Stimulated activated CD4-positive, alpha-beta T cell treated with anti-CD3 and anti-CD28 coated beads, TNF-alpha, amount 100 ng/mL, for 48 hours (primary cell): ENCODE measurements around the gene DDX10.
"Not testable (repeated sequence)": the region's sequence is repeated elsewhere in the genome, so short reads cannot be mapped to it uniquely, and the experiment has no call there.

Experiments used
- DNase-seq, 3 donors: peaks; one replicate each; pipeline ENCODE4 v3.0.0-alpha.2; 2020; ENCODE audit warnings: low read depth in 3 of 3

The DDX10 gene

DNA sequence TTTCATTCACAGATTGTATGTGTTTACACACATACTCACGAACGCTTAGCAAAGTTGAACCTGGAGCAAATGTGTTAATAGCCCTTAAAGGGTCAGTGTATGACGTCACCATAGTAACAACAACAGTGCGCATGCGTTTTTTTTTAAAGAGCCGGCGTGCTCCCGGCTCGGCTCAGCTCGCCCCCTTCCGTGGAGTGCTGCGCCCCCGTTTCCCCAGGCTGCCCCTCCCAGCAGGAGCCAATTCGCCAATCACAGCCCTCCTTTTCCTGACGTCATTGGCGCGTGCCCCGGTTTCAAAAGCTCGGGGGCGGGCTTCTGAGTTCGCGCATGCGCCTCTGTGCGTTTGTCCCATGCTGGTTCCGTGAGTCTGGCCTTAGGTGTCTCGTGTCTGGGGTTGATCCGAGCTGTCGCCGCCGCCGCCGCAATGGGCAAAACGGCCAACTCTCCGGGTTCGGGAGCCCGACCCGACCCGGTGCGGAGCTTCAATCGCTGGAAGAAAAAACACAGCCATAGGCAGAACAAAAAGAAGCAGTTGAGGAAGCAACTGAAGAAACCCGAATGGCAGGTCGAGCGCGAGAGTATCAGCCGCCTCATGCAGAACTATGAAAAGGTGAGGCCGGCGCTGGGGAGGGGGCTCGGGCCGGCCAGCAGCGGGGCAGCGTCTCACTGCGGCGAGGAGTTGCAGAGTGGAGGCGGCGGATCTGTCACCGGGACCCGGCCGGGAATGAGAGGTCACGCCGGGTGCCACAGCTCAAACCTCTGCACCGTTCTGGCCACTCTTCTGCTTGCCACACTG lies at the start of gene DDX10:
Gene DDX10, plus strand, starts transcription at position 340 of the 796 bp plus-strand sequence. Its CDS starts 85 bp downstream, at position 425.
- peak; percentile 93 to 96 (median 96) for DNase-seq

DNA sequence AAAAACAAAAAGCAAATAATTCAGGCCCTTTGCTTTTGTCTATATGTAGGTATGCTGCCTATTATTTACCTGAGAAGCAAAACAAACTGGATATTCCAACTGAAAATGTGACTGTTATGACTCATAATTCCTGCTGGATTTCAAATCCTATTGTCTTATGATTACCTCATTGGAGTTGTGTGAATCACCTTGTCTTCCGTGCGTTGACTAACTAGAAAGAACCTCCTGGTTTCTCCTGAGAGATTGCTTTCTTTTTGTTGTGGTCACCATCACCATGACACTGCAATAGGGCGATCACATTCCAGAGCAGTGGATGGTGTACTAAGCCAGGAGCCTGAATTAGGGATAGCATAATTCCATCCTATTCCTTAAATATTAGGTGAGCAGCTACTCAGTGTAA lies 48.3 kb upstream of the DDX10 start:
- no peak for DNase-seq

DNA sequence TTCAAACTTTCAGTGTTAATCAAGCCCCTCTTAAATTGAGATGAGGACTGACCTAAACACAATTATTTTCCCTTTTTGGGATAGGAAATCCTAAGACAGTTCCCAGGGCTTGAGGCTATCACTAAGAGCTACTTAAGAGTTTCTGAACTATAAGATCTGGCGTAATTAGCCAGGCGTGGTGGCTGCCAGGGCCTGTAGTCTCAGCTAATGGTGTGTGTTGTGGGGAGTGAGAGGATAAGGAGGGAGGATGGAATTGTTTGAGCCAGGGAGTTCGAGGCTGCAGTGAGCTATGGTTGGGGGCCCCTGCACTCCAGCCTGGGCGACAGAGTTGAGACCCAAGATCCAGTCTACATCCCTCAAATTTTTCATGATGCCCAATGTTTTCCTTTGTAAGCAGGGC lies 47.8 kb upstream of the DDX10 start:
- no peak for DNase-seq

DNA sequence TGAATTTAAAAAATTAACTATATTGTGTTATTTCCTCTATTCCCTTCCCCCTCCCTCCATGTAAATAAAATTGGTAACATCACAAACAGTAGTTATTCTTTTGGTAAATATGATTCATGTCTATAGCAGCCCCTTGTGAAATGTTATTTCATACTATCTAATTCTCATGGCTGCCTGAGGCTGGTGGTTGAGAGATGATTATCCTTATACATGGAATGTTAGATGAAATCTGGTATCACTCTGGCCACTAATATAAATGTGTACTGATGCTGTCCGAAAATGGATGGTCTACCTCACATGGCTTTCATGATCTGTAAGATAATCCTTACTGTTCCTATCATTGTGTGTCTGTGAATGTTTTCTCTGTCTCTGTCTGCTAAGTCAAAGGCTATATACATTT lies 46.3 kb upstream of the DDX10 start:
- no peak for DNase-seq

DNA sequence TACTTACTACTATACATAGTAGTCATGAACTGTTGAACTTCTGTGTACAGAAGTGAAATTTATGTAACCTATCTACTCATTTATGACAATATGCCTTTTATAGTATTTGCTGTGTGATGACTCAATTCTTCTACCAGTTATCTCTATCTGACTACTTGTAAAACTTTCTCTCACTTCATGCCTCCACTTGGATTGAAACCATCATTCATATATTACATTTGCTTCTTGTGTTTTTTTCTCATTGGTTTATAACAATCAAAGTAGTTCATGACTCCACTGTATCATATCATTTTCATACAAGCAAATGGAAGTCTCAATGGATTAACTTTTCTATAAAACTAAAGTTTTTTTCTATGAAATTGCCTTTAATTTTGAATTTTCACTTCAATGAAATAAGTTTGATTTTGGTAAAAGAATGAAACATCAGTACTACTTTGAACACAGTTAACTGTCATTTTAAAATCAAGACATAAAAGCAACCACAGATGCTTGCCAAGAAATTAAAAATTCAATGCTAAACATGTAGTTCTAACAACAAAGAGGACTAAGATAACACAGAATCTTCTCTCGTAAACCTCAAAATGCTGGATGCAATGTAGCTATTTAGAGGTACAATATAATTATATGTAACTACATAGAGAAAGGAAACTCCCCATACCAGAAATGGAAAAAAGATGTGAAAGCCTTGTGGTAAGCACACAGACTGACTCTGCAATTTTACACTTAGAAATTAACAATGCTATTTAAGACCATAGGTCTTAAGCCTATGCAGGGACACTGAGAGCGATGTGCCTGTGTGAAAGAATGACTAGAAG lies 43.7 kb upstream of the DDX10 start:
- no peak for DNase-seq

DNA sequence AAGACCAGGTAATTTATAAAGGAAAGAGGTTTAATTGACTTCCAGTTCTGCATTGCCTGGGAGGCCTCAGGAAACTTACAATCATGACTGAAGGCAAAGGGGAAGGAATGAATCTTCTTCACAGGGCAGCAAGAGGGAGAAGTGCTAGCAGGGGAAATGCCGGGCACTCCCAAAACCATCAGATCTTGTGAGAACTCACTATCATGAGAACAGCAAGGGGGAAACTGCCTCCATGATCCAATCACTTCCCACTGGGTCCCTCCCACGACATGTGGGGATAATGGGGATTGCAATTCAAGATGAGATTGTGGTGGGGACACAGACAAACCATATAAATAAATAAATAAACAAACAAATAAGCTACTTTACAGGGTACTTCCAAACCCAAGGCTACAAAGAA lies 42.5 kb upstream of the DDX10 start:
- DNase-seq: no peak

DNA sequence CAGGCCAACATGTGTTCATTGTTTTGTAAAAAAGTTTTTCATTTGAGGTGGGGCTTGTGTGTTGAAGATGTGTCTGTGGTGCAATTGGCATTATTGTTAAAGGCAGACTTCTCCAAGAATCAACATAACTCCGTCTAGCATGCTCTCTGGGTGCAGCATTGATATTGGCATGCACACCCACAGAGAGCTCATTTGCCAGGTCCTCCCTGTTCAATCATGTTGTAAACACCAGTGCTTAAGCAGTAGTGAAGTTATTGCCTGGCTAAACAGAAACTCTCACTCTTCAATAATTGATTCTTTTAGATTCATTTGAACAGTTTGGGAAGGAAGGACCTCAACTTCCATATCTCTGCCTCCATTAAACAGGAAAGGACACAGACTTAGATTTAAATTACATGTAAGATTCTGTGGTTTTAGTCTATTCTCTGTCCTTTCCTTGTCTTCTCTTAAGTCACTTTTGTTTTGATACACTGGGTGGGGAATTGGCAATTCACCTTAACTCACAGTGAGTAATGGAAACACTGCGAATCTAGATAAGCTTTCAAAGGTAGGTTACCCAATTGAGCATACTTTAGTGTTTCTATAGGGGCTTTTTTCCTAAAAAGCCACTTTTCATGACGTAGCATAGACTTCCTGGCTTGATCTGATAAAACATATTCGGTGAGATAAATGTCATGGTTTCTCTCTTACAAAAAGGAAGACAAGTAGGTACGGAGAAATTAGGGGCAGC lies 40.5 kb upstream of the DDX10 start:
- no peak for DNase-seq

DNA sequence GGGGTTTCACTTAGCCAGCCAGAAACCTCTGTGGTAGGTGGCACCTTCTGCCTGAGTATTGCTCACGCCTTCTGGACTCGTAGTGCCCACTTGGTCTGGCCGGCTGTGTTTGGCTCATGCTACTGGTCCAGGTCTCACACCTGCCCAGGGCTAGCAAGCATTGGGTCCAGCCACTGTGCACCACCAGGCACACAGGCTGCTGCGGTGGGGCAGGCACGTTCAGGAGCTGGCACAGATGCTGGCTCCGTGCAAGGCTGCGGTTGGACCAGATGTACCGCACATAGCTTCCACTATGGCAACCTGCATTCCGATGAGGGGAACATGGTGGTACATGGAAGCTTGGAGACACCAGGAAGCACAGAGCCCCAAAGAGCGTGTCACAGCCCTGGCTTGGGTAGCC lies 36.5 kb upstream of the DDX10 start:
- no peak for DNase-seq

DNA sequence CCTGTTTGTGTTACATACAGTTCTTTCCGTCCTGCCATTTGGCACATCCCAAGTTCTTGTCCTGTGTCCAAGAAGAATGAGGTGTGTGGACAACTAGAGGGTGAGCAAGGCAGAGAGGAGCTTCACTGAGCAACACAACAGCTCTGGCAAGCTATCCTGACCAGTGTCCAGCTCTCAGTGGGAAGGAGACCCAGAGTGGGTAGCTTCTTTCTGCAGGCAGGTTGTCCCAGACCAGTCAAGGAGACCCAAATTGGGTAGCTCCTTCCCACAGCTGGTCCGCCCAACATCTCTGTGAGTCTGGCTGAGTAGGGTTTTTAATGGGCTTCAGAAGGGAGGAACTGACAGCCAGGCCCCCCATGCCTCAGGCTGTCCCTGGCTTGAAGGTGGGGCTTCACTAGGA lies 36.1 kb upstream of the DDX10 start:
- DNase-seq: no peak

DNA sequence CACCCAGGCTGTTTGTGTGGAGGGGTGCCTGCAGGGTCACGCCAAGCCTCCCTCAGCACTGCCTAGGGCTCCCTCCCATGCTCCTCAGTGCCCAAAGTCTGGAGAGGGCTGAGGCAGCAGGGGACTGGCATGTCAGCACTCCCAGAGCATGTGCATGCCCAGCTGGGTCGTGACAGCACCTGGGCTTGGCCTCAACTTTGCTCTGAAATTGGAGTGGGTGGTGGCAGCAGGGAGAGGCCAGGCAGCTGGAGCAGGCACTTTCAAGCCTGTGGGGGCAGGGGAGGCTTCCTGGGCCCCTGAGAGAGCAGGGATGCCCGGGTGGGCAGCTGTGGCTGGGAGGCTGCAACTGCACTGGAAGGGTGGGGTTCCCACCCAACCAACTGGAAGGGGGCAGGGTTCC lies 35.6 kb upstream of the DDX10 start:
- DNase-seq: no peak

DNA sequence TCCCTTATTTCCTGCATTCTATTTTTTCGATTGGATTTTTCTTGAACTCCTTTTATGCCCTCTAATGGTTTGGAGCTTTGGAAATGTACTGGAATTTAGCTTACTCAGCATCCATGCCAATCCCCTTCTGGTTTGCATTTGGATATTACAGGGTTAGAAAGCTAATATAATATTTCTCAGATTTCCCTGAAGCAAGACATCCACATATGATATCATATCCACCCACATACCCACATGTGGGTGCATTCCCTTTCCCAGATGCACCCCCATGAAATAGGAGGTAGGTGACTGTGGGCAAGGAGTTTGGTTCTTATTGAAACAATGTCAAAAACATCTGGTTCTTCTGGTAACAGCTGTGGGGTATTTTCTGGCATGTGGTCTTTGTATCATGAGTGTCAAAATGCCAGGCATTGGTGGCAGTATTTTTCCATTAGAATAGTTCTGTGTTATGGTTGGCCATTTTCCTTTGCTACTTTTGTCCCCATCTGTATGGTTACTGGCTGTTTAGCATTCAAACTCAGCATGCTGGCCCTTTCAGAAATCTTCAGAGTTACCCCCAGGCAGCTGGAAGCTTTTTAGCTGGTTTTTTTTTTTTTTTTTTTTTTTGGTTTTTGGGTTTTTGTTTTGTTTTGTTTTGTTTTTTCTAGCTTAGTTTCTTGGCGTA lies 32.7 kb upstream of the DDX10 start:
- no peak for DNase-seq

DNA sequence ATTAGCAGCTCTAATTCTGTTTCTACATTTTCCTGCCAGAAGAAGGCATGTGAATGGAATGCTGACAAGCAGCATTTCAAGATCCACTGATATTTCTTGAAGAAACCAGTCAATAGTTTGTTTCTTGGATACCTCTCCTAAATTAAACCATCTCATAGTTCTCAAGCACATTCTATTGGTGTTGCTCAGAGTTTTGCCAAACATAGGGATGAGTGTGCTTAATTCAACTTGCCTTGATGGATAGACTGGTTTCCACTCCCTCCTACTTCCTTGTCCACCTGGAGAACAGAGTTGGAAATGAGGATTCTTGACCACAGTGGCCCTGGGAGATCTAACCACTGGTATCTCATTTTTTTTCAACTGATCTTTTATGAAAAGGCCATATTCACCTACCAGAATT lies 29.8 kb upstream of the DDX10 start:
- no peak for DNase-seq

DNA sequence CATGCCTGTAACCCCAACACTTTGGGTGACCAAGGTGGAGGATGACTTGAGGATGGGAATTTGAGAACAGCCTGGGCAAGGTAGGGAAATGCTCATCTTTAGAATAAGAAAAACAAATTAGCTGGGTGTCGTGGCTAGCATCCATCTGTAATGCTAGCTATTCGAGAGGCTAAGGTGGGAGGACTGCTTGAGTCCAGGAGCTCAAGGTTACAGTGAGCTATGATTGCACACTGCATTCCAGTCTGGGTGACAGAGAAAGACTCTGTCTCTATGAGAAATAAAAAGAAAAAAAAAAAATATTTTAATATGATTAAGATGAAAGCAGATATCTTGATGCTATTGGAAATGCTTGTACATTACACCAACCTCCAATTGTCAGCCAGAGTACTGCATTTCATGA lies 28.6 kb upstream of the DDX10 start:
- no peak for DNase-seq

DNA sequence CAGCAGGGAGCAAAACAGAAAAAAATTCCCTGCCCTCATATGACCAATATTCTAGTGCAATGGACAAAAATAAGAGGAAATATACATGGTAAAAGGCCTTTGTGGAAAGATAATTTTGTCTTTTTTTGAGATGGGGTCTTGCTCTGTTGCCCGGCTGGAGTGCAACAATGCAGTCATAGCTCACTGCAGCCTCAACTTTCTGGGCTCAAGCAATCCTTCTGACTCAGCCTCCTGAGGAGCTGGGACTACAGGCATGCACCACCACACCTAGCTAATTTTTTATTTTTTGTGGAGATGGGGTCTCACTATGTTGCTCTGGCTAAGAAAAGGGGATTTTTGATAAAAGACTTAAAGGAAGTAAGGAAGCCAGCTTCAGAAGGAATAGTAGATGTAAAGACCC lies 25.7 kb upstream of the DDX10 start:
- DNase-seq: no peak

DNA sequence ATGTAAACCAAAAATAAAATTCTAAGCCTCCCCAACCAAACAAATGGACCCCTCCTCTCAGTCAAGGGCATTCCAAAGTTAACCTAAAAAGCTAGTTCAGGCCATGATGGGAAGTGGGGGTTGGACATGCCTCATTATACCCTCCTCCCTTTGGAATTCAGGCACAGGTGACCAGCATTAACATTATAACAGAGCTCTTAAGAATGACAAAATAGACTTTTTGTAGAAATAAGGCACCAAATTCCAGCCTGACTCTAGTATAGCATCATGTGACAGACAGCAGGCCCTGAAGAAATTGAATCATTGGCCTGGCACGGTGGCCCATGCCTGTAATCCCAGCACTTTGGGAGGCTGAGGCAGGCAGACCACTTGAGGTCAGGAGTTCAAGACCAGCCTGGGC lies 23.1 kb upstream of the DDX10 start:
- DNase-seq: not testable (repeated sequence)

DNA sequence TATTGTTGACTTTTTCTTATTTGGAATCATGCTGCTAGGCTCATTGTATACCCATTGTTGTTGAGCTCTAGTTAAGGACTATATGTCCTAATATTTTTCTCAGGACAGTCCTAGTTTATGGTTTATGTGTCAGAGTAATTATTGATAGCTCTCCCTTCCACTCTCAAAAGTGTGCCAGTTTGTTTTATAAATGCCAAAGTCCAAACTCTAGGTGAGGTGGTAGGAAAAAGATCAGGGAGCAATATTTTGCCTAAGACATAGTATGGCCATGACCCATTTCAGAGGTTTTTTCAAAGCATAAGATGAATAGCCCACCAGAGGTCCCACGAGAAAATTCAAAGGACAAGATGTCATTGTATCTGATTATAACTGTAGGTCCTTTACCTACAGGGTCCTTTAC lies 20.9 kb upstream of the DDX10 start:
- no peak for DNase-seq

DNA sequence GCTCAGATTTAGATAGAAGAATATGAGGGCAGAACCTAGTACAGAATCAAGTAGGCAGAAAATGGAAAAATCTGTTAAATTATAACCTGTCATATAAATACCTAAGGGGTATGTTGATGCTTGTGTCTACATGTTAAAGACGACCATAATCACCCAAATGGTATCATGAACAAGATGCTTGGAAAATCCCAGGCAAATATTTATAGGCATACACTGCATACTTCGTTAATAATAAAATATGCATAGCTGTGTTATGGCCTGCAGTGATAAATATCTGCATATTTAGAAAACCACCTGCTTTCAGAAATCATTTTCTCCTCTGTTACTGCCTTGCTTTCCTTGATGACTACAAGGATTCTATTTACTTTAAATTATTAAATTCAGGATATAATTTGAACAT lies 18.9 kb upstream of the DDX10 start:
- no peak for DNase-seq

DNA sequence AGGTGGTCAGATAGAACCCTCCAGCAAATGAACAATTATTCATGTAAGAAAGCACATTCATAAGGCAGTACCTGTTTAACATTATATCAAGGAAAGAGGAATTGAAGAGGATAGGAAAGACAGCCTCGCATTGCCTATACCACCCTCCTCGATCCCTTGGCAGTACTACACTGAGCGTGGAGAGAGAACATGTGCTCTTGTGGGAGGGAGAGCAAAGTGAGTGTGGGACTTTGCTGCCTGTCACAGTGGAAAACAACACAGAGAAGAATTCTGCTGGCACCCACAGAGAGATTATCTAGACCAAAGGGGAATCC lies 17.5 kb upstream of the DDX10 start:
- no peak for DNase-seq

DNA sequence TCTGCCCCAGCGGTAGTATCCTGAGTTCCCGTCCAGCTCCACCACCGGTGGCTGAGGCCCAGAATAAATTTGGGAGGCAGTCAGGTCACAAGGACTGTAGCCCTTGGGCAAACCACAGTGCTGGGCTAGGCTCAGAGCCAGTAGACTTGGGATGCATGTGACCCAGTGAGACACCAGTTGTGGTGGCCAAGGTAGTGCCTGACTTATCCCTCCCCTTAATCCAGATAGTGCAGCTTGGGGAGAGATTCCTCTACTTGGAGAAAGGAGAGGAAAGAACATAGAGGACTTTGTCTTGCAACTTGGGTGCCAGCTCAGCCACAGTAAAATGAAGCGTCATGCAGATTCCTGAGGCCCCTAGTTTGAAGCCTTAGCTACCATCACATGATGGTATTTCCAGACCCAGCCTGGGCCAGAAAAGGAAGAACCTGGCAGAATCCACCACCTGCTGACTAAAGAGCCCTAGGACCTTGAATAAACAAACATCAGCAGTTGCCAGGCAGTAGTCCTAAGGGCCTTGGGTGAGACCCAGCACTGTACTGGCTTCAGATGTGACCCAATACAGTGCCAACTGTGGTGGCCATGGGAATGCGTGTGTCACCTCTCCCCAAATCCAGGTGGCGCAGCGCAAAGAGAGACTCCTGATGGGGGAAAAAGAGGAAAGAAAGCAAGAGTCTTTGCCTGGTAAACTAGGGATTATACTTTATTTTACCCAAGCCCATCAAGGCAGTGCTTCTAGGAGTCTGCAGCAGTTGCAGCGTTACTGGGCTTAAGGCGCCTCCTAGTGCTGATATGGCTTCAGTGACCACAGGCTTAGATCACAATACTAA lies 17.0 kb upstream of the DDX10 start:
- DNase-seq: peak; percentile 26 to 48 (median 34)

DNA sequence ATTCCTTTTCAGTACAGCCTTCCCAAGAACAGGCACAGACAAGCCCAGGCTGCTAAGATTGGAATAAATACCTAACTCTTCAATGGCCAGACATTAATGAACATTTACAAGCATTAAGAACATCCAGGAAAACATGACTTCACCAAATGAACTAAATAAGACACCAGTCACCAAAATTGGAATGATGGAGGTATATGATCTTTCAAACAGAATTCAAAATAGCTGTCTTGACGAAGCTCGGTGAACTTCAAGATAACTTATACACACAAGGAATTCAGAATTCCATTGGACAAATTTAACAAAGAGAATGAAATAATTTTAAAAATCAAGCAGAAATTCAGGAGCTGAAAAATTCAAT lies 16.4 kb upstream of the DDX10 start:
- no peak for DNase-seq

DNA sequence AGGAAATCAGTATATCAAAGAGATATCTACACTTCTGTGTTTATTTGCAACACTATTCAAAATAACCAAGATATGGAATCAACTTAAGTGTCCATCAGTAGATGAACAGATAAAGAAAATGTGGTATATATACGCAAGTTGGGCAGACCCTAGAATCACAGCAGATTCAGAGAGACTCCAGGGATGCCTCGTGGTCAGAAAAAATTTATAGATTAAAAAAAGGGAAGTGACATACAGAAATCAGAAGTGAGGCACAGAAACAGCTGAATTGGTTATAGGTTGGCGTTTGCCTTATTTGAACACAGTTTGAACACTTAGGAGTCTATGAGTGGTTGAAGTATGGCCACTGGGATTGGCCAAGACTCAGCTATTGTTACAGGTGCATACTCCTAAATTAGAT lies 10.8 kb upstream of the DDX10 start:
- not testable (repeated sequence) for DNase-seq
